ENCODE results near the gene FBXL7. TPM values are rescaled to one million over a fixed set of nuclear protein-coding genes. Genes with fewer than 3 reads are reported as not detected.

Gene FBXL7
- total RNA-seq, 2 experiments from 2014 or later: not detected

DNA sequence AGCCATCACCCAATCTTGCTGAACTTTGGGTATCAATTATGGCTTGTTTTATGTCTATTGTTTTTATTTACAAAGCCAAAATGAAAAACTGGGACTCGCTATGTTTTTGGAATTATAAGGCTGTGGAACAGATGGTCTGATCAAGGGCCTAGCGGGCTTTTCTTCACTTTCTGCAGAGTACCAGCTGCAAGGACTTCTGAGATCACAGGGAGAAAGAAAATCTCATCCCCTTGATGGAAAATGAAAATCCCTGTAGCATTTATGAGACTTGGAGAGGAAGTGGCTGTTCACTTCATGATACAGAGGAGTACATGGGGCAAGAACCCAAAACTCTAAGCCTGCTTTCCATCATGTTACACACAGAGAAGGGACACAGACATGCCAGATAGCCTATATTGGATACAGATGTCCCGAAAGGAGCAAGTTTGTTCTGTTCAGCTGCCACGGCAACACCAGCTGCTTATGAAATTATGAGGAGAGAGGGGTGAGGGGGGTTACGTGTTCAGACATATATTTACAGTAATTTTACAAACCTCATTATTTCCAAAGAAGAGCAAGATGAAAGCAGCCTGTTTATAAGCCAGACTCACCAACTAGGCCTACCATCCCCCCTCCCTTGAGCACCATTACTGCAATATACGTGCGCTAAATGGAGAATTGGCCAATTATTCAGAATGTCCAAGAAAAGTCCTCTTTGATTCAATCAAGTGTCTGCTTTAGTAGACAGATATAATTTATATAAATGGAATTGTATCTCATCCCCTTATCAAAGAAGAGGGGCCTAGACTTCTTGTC, 459.6 kb downstream of the FBXL7 start:
- DNase-seq: no peak
- Mint-ChIP-seq H3K27me3 (no peaks in the 10 kb centered on the region), H3K4me3 (no peak overlapping the region), H3K9me3 (peaks cover 2% of the 10 kb centered on the region), H3K27ac (no peak overlapping the region), H3K4me1 (no peaks in the 10 kb centered on the region), H3K36me3 (no peaks in the 10 kb centered on the region)

DNA sequence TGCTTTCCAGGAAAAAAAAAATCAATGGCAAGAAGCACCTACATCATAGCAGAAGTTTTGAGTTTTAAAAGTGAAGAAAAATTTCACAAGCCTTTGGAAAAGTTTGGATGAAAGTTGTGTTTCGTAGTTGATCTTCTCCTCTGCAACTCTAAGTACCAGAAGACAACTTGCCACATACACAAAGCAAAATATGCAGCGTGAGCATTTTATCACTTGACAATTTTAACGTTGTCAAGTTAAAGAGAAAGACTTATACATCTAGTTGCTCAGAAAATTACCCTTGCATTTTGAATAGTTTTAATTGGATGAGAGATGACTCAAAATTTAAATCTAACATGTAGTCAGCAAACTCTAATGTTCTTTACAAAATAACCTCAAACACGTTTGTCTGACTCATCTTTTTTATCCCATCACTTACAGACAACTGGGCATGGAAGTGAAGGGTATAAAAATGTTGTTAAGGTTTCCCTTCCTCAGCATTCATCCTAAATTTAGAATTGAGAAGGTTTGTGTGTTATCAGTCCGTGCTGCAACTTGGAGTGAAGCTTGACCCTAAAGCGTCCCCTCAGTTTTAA, 466.2 kb downstream of the FBXL7 start:
- H3K27ac Mint-ChIP-seq: no peak overlapping the region
- no peaks in the 10 kb centered on the region for H3K36me3 Mint-ChIP-seq
- H3K4me1 Mint-ChIP-seq: no peaks in the 10 kb centered on the region
- no peaks in the 10 kb centered on the region for H3K27me3 Mint-ChIP-seq
- H3K4me3 Mint-ChIP-seq: no peak overlapping the region
- no peak for DNase-seq
- no peaks in the 10 kb centered on the region for H3K9me3 Mint-ChIP-seq

DNA sequence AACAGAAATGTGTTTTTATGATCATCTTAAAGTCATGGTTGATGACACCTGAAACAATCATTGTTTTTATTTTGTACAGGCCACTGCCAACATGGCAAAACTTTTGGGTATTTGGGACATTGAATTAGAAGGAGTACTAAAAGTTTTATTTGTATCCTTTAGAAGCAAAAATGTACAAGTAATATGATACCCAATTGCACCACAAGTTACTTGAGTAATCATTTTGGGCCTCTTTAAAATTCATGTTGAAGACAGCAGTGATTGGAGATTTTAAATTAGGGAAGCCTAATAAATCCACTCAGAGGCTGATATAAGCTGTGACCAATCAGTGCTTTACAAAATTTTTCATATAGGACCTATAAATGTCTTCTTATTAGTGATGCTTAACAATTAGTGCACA, 466.7 kb downstream of the FBXL7 start:
- no peaks in the 10 kb centered on the region for H3K9me3 Mint-ChIP-seq
- no peaks in the 10 kb centered on the region for H3K27me3 Mint-ChIP-seq
- no peaks in the 10 kb centered on the region for H3K4me1 Mint-ChIP-seq
- no peak overlapping the region for H3K4me3 Mint-ChIP-seq
- no peak for DNase-seq
- no peaks in the 10 kb centered on the region for H3K36me3 Mint-ChIP-seq
- H3K27ac Mint-ChIP-seq: no peak overlapping the region

DNA sequence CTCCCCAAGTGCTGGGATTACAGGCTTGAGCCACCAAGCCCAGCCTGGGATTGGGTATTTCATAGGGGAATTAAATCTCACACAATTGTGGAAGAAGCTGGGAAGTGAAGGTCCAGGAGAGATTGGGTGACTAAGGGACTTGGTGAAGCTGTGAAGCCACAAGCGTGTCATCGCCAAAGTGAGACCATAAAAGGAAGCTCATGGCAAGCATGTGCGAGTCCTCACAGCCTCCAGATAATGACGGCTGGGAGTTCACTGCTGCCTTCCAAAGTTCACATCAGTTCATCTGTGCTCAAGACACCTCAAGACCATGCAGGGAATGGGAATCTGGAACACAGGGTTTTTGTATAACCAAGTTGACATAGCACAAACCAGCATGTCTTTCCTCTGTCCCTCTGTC, 469.0 kb downstream of the FBXL7 start:
- Mint-ChIP-seq H3K4me1 (no peaks in the 10 kb centered on the region), H3K36me3 (no peaks in the 10 kb centered on the region), H3K27ac (no peak overlapping the region), H3K4me3 (no peak overlapping the region), H3K9me3 (no peaks in the 10 kb centered on the region), H3K27me3 (no peaks in the 10 kb centered on the region)
- no peak for DNase-seq

DNA sequence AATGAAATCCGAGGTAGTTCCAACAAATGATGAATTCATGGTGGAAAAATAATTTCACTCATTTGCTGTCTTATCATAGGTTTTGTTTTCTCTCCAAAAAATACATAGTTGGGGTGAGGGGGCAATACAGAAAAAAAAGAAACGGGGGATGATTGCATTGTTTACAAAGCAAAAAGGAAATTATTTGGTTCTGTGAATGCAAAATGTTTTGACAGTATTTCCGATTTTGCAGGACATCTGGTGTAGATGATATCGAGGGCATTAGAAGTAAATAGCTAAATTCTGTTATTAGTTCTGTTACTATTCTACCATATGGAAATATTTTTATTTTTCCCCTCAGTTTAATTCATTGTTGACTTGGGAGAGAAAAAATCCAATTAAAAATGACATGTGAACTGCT, 477.9 kb downstream of the FBXL7 start:
- H3K27ac Mint-ChIP-seq: no peak overlapping the region
- no peaks in the 10 kb centered on the region for H3K27me3 Mint-ChIP-seq
- DNase-seq: no peak
- peaks cover 3% of the 10 kb centered on the region for H3K9me3 Mint-ChIP-seq
- H3K4me1 Mint-ChIP-seq: no peaks in the 10 kb centered on the region
- H3K36me3 Mint-ChIP-seq: no peaks in the 10 kb centered on the region
- H3K4me3 Mint-ChIP-seq: no peak overlapping the region

DNA sequence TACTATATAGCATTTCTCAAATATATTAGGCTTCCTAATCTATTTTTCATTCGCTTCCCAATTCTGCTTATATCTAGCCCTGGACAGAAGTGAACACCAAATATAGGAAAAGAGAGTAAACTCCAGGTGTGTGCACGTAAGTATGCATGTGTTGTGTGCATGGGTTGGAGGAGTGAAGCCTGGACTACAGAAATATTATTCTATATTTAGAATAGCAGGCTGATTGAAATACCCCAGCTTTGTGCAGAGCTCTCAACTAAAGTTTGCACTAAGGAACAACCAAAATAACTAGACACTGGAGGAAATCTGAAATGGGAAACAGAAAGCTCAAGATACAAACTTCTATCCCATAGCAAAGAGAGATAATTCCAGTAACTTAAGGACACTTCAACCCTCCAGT, 480.9 kb downstream of the FBXL7 start:
- no peaks in the 10 kb centered on the region for H3K36me3 Mint-ChIP-seq
- no peak for DNase-seq
- H3K9me3 Mint-ChIP-seq: no peaks in the 10 kb centered on the region
- H3K4me1 Mint-ChIP-seq: no peaks in the 10 kb centered on the region
- no peaks in the 10 kb centered on the region for H3K27me3 Mint-ChIP-seq
- H3K4me3 Mint-ChIP-seq: no peak overlapping the region
- H3K27ac Mint-ChIP-seq: no peak overlapping the region

DNA sequence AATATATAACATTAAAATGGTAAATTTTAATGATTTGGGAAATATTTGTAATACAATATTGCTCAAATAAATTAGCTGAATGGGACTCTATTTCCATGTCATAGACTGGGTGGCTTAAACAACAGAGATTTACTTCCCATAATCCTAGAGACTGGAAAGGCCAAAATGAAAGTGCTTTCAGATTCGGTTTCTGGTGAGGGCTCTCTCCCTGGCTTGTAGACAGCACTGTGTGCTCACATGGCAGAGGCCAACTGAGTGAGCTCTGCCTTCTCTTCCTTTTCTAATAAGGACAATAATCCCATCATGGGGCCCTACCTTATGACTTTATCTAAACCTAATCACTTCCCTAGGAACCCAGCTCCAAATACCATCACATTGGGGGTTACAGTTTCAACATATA, 483.4 kb downstream of the FBXL7 start:
- Mint-ChIP-seq H3K9me3 (peaks cover 2% of the 10 kb centered on the region), H3K27me3 (no peaks in the 10 kb centered on the region), H3K27ac (no peak overlapping the region), H3K4me3 (no peak overlapping the region), H3K36me3 (no peaks in the 10 kb centered on the region), H3K4me1 (no peaks in the 10 kb centered on the region)
- DNase-seq: no peak
